Activated T-helper 2 cell treated with anti-CD3 and anti-CD28 coated beads, Interferon-gamma antibody, Interleukin-2, Interleukin-4, amounts not matched to agents 10 μg/mL and 5 μg/mL and 100 μg/mL, durations not matched to agents 14 hours and 24 hours and 36 hours (primary cell): ENCODE measurements around the gene VGLL4. TPM values are rescaled to one million over a fixed set of nuclear protein-coding genes. Genes with fewer than 3 reads are reported as not detected.

Source experiments
- DNase-seq: peaks from one replicate; pipeline ENCODE4 v3.0.0; 2021; ENCODE audit warnings: low spot score
- H3K27ac Mint-ChIP-seq: one replicate; pipeline ENCODE4 v1.8.0; 2021; ENCODE audit warnings: mixed read lengths
- H3K27me3 Mint-ChIP-seq: one replicate; pipeline ENCODE4 v1.8.0; 2021; ENCODE audit warnings: low read depth, mixed read lengths
- H3K36me3 Mint-ChIP-seq: one replicate; pipeline ENCODE4 v1.8.0; 2021; ENCODE audit warnings: low read depth, mixed read lengths
- H3K4me1 Mint-ChIP-seq: one replicate; pipeline ENCODE4 v1.8.0; 2021; ENCODE audit warnings: low read depth, mixed read lengths
- H3K4me3 Mint-ChIP-seq: one replicate; pipeline ENCODE4 v1.8.0; 2021; ENCODE audit warnings: low read depth, mild to moderate bottlenecking, moderate library complexity, mixed read lengths
- H3K9me3 Mint-ChIP-seq: one replicate; pipeline ENCODE4 v1.8.0; 2021; ENCODE audit warnings: mixed read lengths
- intact Hi-C: fragments of 100-400 bp; cut with micrococcal nuclease; formaldehyde crosslinking; loops from one replicate; pipeline ENCODE4 v1.15.1; 2023
- total RNA-seq: library from RNA; stranded (reverse); gene quantifications from 2 replicates; pipeline ENCODE4 v1.2.3, GENCODE V29; 2022

Gene VGLL4
- total RNA-seq, 1 donor from 2014 or later: 66.6 TPM

DNA sequence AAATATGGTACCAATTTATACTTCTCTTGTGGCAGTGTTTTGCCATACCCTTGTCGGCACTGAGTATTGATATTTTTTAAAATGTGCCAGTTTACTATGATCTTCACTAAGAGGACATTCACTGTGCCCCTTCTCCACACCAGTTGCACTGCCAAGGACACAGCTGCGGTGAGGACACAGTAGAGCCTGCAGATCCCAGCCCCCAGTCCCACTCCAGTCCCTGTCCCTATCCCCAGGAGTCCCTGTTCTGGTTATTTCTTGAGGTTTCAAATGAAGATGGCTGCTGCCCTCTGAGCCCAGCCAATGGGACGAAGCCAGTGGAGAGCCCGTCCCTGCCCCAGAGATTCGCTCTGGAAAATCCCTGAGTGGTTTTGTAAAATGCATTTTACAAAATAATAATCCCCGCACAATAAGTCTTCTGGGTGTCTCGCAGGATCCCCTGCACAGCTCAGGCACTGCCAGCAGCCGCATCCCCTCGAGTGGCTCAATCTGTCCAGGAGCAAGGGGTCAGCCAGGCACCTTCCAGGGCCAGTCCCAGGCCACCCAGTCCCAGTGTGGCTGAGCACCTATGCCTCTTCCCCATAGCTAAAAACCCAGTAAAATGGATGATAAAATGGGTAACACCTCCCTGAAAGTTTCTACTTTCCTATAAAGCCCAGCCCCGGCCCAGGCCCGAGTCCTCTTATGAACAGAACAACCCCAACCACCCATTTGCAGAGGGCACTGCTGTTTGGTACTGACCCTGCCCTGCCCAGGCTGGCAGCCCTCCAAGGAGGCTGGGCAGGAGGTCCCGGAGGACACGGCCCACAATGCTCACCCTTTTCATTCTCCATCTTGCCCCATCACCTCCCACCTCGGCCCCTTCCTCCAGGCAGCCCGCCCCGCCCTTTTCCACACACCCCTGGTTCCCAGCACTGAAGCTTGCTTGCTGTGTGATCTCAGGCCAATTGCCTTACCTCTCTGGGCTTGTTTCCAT lies 91.1 kb downstream of the VGLL4 start:
- Mint-ChIP-seq H3K27ac (no peak overlapping the region), H3K4me1 (no peaks in the 10 kb centered on the region)

DNA sequence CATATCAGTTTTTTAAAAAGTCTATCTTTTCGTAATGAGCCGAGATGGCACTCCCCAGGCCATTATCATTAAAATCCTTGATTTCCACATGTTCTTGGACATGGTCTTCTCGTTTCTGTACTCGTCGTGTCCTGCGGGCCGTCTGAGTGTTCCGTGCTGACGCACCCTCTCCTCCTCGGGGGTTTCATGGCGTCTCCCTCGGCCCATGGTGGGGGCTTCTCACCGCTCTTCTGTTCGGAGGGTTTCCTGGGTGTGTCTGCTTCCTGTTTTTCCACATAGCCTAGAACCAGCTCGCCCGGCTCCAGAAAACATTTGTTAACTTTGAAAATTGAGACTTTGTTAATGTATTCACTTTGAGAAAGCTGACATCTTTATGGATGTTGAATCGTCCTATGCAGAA lies 92.7 kb downstream of the VGLL4 start:
- peaks cover 7% of the 10 kb centered on the region for H3K9me3 Mint-ChIP-seq
- intact Hi-C loops: no loop called here
- no peak overlapping the region for H3K4me3 Mint-ChIP-seq
- no peaks in the 10 kb centered on the region for H3K27me3 Mint-ChIP-seq
- peaks cover 34% of the 10 kb centered on the region for H3K36me3 Mint-ChIP-seq
- no peaks in the 10 kb centered on the region for H3K4me1 Mint-ChIP-seq
- DNase-seq: no peak
- no peak overlapping the region for H3K27ac Mint-ChIP-seq

More for the DNA sequence above, 91.1 kb downstream of the VGLL4 start:
- H3K4me3 Mint-ChIP-seq: no peak overlapping the region
- H3K36me3 Mint-ChIP-seq: peaks cover 35% of the 10 kb centered on the region
- H3K27me3 Mint-ChIP-seq: no peaks in the 10 kb centered on the region
- H3K9me3 Mint-ChIP-seq: peaks cover 3% of the 10 kb centered on the region
- intact Hi-C loops: no loop called here
- no peak for DNase-seq

DNA sequence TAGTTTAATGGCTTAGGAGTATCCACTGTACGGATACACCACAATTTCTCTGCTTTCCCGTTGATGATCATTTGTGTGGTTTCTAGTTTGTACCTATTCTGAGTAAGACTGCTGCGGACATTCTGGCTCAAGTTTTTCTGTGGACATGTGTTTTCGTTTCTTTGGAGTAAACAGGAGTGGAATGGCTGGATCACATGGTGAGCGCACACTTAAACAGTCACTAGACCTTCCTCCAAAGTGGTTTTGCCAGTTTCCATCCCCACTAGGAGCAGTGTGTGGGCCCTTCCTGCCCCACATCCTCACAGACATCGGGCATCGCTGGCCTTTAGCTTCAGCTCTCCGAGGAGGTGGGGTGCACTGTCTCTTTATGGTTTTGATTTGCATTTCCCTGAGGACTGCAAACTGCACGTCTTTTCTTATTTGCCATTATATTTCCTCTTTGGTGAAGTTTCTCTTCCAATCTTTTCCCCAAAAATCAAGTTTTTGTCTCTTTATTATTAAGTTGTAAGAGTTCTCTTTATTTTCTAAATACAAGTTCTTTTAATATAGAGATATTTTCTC lies 94.1 kb downstream of the VGLL4 start:
- Mint-ChIP-seq H3K27ac (no peak overlapping the region), H3K36me3 (peaks cover 28% of the 10 kb centered on the region)

DNA sequence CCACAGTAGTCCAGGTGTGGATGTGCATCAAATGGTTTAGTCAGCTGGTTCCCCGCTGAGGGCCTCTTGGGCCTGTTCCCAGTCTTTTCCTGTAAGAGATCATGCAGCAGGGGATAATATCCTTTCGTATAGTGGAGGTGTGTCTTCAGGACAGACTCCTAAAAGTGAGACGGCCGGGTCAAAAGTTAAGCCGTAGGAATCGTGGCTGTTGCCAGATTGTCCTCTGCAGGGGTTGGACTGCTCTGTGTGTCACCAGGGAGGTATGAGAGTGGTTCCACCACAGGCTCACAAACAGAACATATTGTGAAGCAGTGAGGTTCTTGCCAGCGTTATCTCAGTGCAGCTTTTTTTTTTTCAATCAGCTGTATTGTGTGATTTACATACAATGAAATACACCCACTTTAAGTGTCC lies 95.0 kb downstream of the VGLL4 start:
- peaks cover 7% of the 10 kb centered on the region for H3K9me3 Mint-ChIP-seq
- DNase-seq: no peak
- intact Hi-C loops: no loop called here
- H3K36me3 Mint-ChIP-seq: peaks cover 28% of the 10 kb centered on the region
- no peaks in the 10 kb centered on the region for H3K4me1 Mint-ChIP-seq
- H3K27ac Mint-ChIP-seq: no peak overlapping the region
- H3K27me3 Mint-ChIP-seq: no peaks in the 10 kb centered on the region
- no peak overlapping the region for H3K4me3 Mint-ChIP-seq

More for the DNA sequence above, 94.1 kb downstream of the VGLL4 start:
- no peaks in the 10 kb centered on the region for H3K4me1 Mint-ChIP-seq
- intact Hi-C loops: no loop called here
- no peaks in the 10 kb centered on the region for H3K27me3 Mint-ChIP-seq
- DNase-seq: no peak
- H3K4me3 Mint-ChIP-seq: no peak overlapping the region
- H3K9me3 Mint-ChIP-seq: peaks cover 7% of the 10 kb centered on the region

DNA sequence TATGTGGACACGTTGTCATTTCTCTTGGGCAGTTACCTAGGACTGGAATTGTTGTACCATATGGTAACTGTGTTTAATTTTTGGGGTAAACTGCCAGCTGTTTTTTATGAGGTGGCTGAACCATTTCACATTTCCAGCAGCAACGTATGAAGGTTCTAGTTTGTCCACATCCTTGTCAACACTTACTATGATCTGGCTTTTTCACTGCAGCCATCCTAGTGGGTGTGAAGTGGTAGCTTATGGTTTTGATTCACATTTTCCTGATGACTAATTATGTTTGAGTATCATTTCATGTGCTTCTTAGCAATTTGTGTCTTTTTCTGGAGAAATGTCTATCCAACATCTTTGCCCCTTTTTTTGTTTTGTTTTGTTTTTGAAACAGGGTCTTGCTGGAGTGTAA lies 96.2 kb downstream of the VGLL4 start:
- no peaks in the 10 kb centered on the region for H3K4me1 Mint-ChIP-seq
- no peak overlapping the region for H3K27ac Mint-ChIP-seq
- intact Hi-C loops: no loop called here
- H3K4me3 Mint-ChIP-seq: no peak overlapping the region
- H3K27me3 Mint-ChIP-seq: no peaks in the 10 kb centered on the region
- H3K9me3 Mint-ChIP-seq: peaks cover 7% of the 10 kb centered on the region
- no peak for DNase-seq
- H3K36me3 Mint-ChIP-seq: peaks cover 22% of the 10 kb centered on the region

DNA sequence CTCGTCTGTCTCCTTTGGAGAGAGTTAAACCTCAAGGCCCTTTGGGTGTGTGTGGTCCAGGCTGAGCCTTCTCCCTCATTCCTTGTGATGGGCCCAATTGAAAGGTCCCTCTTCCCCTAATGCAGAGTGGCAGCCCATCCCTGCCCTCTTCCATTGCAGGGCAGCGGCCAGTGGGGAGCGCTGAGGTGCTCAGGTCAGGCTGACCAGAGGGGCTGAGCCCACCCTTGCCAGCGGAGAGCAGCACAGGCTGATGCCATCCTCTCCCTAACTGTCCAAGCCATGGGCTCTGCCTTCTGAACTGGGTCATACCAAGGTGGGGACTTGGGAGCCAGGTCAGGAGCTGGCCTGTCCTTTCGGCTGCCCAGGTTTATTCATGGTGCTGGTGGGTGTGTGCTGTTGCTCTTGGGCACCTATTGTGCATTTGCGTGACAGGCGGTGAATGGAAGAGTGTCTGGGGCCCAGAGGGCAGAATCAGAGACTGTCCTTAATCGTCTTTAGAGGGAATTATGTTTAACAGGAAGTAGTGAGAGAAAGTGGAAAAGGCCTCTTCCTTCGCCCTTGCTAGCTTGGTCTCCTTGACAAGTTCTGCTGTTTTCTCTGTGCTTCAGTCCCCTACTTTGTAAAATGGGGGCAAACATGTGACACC lies 96.9 kb downstream of the VGLL4 start:
- Mint-ChIP-seq H3K9me3 (peaks cover 7% of the 10 kb centered on the region), H3K27me3 (no peaks in the 10 kb centered on the region), H3K4me3 (no peak overlapping the region), H3K4me1 (no peaks in the 10 kb centered on the region), H3K27ac (no peak overlapping the region), H3K36me3 (peaks cover 22% of the 10 kb centered on the region)
- intact Hi-C loops: no loop called here
- DNase-seq: no peak

DNA sequence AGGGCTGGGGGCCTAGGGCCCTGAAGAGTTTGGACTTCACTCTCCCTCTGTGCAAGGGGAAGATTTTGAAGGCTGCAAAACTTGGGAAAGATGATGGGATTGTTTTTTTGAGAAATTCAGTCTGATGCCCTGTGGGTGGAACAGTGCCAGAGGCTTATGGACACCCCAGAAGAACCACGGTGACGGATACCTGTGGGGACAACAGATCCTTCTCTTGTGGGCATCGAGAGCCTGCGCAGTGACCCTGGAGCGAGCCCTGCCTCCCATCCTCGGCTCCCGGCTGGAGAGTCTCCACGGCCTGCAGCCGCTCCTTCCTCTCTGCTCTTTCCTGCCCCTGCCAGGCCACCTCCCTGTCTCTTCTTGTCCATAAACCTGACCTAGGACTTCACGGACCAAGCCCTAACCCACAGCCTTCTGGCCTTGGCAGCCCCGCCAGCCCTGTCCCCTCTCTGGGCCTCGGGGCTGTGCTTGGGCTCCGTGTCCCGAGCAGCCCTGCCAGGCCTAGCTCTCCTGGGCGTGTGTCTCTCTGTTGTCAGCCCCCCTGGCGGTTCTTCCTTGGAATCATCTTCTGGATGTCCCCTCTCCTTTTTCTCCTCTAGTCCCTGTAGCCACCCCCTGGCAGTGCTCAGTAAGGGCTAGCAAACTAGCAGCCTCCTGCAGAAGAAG lies 98.4 kb downstream of the VGLL4 start:
- Mint-ChIP-seq H3K36me3 (peaks cover 15% of the 10 kb centered on the region), H3K27ac (no peak overlapping the region), H3K4me1 (no peaks in the 10 kb centered on the region), H3K27me3 (no peaks in the 10 kb centered on the region), H3K9me3 (peaks cover 7% of the 10 kb centered on the region), H3K4me3 (no peak overlapping the region)
- DNase-seq: no peak
- intact Hi-C loops: no loop called here

DNA sequence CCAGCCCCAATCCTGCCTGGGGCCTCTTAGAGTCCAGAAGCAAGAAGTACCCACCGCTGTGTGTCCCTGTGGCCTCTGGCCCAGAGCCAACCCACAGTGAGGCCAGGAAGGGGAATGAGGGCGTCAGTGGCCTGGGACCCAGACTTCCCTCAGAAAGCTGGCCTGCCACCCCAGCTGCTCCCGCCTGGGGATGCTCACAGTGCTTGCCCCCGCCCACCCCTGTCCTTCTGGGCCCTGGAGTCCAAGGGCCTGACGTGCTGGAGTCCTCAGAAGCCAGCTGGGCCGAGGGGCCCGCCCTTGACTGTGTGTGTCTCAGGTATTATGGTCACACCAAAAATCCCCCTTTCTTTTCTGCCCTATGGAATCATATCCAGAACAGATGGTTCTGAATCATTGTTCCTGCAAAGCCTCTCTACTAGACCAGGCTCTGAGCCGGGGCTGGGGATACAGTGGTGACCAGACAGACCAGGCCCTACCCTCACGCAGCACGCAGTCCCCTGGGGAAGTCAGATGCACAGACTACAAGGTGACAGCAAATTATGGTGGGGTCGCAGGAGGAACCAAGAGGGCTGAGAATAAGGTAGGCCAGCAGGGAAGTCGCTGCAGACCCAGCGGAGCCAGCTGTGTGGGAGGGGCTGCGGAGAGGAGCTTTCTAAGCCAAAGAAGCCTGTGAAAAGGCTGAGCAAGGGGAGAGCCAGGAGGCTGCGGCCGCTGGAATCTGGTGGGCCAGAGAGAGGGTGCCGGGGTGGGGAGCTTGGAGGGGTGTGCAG lies 99.1 kb downstream of the VGLL4 start:
- H3K4me3 Mint-ChIP-seq: no peak overlapping the region
- H3K4me1 Mint-ChIP-seq: no peaks in the 10 kb centered on the region
- H3K27me3 Mint-ChIP-seq: no peaks in the 10 kb centered on the region
- intact Hi-C loops: no loop called here
- no peak overlapping the region for H3K27ac Mint-ChIP-seq
- peaks cover 15% of the 10 kb centered on the region for H3K36me3 Mint-ChIP-seq
- H3K9me3 Mint-ChIP-seq: peaks cover 7% of the 10 kb centered on the region
- DNase-seq: no peak

DNA sequence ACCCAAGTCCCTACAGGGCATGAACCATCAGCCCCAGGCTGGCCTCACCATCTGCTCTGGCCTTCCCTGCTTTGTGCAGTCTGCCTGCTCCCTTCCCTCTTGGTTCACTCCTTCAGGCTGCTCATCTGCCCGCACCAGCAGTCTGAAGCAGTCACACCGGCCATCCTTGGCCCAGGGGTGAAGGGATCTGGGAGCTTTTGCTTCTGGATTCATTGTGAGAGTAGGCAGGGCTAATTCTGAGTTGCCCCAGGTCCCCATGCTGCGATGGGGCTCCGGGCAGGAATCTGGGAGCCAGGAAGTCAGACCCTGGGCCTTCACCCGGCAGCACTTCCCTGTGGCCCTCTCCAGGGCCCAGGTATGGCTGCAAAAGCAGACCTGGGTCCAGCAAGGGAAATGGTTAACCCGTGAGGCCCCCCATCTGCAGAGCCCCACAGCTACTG lies 99.7 kb downstream of the VGLL4 start:
- Mint-ChIP-seq H3K4me1 (no peaks in the 10 kb centered on the region), H3K4me3 (no peak overlapping the region), H3K9me3 (peaks cover 7% of the 10 kb centered on the region), H3K36me3 (peaks cover 15% of the 10 kb centered on the region), H3K27me3 (no peaks in the 10 kb centered on the region), H3K27ac (no peak overlapping the region)
- intact Hi-C loops: no loop called here
- no peak for DNase-seq

DNA sequence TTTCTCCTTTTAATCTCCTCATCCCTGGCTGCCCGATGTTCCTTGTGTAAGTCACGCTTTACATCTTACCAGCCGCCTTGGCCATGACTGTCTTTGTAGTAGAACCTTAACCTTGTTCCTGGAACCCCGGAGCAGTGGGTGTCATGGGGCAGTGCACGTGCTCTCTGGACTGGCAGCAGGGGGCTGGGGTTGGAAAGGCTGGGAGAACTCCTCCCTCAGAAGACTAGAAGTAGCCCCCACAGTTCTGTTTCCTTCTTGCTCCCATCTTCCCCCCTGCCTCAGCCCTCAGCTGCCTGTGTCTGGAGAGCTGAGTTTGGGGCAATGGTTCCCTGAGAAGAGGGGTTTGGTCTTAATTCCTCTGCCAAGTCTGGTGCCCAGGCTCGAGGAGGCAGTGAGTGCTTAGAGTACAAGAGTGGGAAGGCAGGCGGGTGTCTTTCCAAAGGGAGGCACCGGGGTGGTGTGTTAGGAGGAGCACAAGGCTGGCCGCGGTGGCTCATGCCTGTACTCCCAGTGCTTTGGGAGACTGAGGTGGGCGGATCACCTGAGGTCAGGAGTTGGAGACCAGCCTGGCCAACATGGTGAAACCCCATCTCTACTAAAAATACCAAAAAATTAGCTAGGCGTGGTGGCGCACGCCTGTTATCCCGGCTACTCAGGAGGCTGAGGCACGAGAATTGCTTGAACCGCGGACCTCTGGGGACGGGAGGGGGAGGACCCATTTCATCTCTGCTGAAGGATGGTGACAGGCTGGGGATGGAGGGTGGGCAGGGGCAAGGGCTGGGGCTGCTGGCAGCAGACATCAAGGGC lies 100.4 kb downstream of the VGLL4 start:
- Mint-ChIP-seq H3K4me1 (no peaks in the 10 kb centered on the region), H3K9me3 (peaks cover 7% of the 10 kb centered on the region), H3K36me3 (peaks cover 12% of the 10 kb centered on the region), H3K27ac (no peak overlapping the region), H3K4me3 (no peak overlapping the region), H3K27me3 (no peaks in the 10 kb centered on the region)
- intact Hi-C loops: no loop called here
- DNase-seq: no peak

DNA sequence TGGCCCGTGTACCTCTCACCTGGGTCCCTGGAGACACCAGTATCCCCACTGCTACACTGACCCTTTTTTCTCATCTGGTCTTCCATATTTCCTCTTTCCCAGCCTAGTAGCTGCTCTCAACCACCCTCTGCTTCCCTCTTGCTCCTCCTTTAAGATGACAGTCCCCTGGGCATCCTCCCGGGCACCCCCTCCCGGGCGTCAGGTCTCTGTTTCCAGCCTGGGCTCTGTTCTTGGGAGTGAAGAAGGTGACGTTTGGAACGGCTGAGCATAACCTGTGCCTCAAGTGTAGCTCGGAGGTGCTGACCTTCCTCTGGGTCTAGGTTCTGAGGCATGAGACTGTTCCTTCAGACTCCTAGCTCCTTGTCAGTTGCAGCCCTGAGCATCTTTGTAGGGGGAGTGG lies 101.2 kb downstream of the VGLL4 start:
- H3K4me1 Mint-ChIP-seq: no peaks in the 10 kb centered on the region
- intact Hi-C loops: no loop called here
- peaks cover 4% of the 10 kb centered on the region for H3K9me3 Mint-ChIP-seq
- DNase-seq: no peak
- no peak overlapping the region for H3K4me3 Mint-ChIP-seq
- H3K27me3 Mint-ChIP-seq: no peaks in the 10 kb centered on the region
- H3K27ac Mint-ChIP-seq: no peak overlapping the region
- H3K36me3 Mint-ChIP-seq: peaks cover 9% of the 10 kb centered on the region
